Astrocyte of the cerebellum (primary cell): ENCODE data around the gene SPECC1L.
"Not testable (repeated sequence)": the region's sequence is repeated elsewhere in the genome, so short reads cannot be mapped to it uniquely, and the experiment has no call there.

Source experiments
- DNase-seq: peaks from one replicate; pipeline ENCODE4 v3.0.0-alpha.2; 2011; ENCODE audit warnings: low read depth
- H3K4me3 ChIP-seq: 2 replicates; pipeline ENCODE4 v1.5.1; 2011; ENCODE audit warnings: mild to moderate bottlenecking, low read depth, low read length, moderate library complexity
- CTCF ChIP-seq: IDR thresholded peaks from 2 replicates; pipeline ENCODE4 v1.5.1; 2012; ENCODE audit warnings: low read length, low read depth, moderate library complexity, mild to moderate bottlenecking; ENCODE audit errors: missing control alignments
- in situ Hi-C: cut with HindIII; loops from 2 replicates; pipeline ENCODE4 v1.10.0; 2017; ENCODE audit warnings: low sequenced_read_pairs

The SPECC1L gene

GRCh38 chr22:24247564-24248344 is 22.9 kb upstream of the SPECC1L start:
- in situ Hi-C loops, result no loop called here
- peak; percentile 93 for DNase-seq
- TF ChIP-seq CTCF, result peak; percentile 83
- H3K4me3 ChIP-seq, result no peak overlapping the region

- H3K4me3 ChIP-seq, DNase-seq, in situ Hi-C loops: not testable (repeated sequence)
These were observed 22.0 kb upstream of the SPECC1L start for GRCh38 chr22:24248611-24249010.

- DNase-seq, in situ Hi-C loops, H3K4me3 ChIP-seq: not testable (repeated sequence)
These were observed 21.2 kb upstream of the SPECC1L start for GRCh38 chr22:24249413-24249812.

GRCh38 chr22:24251286-24251685 is 19.3 kb upstream of the SPECC1L start:
- DNase-seq, H3K4me3 ChIP-seq, in situ Hi-C loops: not testable (repeated sequence)

- H3K4me3 ChIP-seq, DNase-seq, in situ Hi-C loops: not testable (repeated sequence)
These were observed 17.5 kb upstream of the SPECC1L start for GRCh38 chr22:24253126-24253525.

GRCh38 chr22:24256136-24256535 is 14.5 kb upstream of the SPECC1L start:
- H3K4me3 ChIP-seq, in situ Hi-C loops, DNase-seq: not testable (repeated sequence)

- in situ Hi-C loops, DNase-seq, H3K4me3 ChIP-seq: not testable (repeated sequence)
These were observed 13.9 kb upstream of the SPECC1L start for GRCh38 chr22:24256736-24257135.

- not testable (repeated sequence) for H3K4me3 ChIP-seq
- DNase-seq, result peak; percentile 71
These were observed 11.2 kb upstream of the SPECC1L start for GRCh38 chr22:24259459-24259858.

GRCh38 chr22:24262185-24262749 is 8.4 kb upstream of the SPECC1L start:
- H3K4me3 ChIP-seq, DNase-seq, in situ Hi-C loops: not testable (repeated sequence)

More at GRCh38 chr22:24259459-24259858, 11.2 kb upstream of the SPECC1L start:
- in situ Hi-C loops, result not testable (repeated sequence)
- TF ChIP-seq CTCF, result peak; percentile 20

GRCh38 chr22:24263479-24263878 is 7.2 kb upstream of the SPECC1L start:
- in situ Hi-C loops, H3K4me3 ChIP-seq, DNase-seq: not testable (repeated sequence)

GRCh38 chr22:24264329-24264896 is 6.2 kb upstream of the SPECC1L start:
- DNase-seq, H3K4me3 ChIP-seq, in situ Hi-C loops: not testable (repeated sequence)
